Measurements from ENCODE around the gene NXNL2.

NXNL2 gene

GRCh38 chr9:88580961-88581360 lies 46.0 kb downstream of the NXNL2 start:
- no peak for DNase-seq

DNA sequence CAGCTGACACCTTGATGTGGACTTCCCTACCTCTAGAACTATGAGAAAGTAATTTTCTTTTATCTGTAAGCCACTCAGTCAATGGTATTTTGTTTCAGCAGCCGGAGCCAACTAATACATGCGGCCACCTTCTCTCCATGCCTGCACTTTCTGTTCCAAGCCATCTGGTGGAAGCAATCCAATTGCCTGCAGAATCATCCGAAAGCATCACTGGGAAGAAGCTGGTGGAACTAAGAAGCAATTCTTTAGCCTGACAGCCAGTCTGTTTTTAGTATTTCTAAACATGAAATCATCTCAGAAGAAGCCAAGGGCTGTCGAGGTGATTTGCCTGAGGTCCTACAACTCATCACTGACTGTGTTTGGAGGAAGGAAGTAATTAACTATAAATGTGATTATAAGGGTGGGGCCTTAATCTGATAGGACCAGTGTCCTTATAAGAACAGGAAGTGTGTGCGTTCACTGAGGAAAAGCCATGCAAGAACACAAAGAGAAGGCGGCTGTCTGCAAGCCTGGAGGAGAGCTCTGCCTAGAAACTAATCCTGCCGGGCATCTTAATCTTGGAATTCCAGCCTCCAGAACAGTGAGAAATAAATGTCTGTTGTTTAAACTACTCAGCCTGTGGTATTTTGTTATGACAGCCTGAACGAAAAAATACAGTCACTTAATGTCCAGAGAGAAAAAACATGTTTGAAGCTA lies 49.1 kb downstream of the NXNL2 start:
- DNase-seq: no peak

GRCh38 chr9:88585426-88585825 lies 50.4 kb downstream of the NXNL2 start:
- no peak for DNase-seq

- no peak for DNase-seq
Observed at GRCh38 chr9:88586452-88586851, 51.5 kb downstream of the NXNL2 start.

DNA sequence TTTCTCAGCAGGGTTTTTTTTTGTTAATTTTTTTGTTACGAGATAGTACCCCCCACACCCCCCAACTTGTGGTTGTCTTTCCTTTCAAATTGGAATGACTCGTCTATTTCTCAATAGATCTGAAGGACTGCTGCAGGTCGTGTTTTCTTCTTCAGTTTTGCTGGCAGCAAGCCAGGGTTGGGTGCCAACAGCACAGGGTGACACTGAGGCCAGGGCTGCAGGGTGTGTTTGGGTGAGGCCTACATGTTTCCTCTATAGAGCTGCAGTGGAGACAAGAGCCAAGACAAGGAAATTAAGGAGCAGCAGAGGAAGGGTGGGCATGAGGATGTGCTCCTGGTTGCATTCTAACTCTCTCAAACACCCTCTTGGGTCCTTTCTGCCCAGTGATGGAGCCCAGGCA lies 52.2 kb downstream of the NXNL2 start:
- no peak for DNase-seq

GRCh38 chr9:88587885-88588649 lies 53.1 kb downstream of the NXNL2 start:
- no peak for DNase-seq

DNA sequence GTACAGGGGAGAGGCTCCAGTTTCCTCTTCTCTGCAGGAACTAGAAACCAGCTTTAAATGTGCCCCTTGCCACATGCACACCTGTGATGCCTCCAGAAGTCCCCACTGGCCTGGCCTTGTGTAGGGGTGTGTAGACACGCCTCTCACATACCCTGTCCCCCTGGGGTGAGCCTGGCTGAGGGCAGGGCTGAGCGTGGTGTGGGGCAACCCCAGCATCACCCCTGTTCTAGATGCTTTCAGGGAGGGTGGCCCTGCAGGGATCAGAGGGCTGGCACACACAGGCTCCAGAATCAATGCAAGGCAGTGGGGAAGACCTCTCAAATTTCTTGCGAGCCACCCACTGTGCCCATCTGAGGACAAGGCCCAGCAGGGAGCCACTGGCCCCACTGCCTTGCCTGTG lies 54.7 kb downstream of the NXNL2 start:
- DNase-seq: no peak

DNA sequence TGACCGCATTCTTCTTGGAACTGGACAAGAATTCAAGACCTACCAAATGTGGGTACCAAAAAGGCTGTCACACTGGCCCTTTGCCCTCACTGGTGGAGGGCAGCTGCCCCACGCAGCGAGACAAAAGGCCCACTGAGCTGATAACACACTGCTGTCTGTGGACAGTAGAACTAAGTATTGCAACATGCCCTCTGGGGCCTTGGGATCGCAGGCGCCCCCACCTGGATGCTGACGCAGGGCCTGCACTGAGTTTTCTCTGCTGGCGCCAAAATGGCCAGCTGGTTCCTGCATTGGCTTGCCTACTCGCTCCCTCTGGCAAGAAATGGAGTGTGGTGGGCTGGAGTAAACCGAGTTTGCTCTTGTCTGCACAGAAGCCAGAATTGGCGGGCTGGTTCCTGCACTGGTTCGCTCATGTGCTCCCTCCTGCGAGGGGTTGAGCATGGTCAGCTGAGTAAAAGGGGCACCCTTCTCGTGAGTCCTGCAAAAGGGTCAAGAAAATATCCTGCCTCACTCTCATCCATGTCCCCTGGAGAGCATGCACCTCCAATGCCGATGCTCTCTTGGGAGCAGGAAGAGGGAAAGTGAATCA lies 55.7 kb downstream of the NXNL2 start:
- DNase-seq: no peak

DNA sequence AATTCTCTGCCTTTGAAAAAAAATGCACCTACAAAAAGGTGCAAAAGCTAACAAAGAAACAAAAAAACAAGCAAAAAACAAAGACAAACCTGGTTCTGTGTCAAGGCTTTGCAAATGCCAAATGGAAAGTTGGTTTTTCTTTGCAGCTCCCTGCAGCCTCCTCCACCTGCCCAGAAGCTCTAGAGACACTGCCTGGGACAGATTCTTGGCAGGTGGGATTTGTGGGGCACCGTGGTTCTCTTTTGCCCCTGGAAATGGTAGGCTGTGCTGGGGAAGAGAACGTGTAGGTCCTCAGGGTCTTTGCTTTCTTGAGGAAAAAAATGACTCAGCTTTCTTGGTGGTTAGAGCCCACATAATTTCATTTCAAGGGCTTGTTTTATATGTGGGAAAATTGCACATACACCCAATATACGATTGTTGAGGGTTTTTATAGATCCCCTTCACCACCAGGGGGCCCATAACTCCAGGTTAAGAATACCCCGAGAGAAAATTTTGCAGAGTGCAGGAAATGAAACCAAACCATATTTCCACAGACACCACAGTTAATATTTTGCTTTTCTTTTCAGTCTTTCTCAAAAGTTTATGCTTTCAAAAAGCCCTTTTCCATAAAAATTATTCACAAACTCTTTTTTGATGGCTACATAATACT lies 58.7 kb downstream of the NXNL2 start:
- DNase-seq: no peak
